Stimulated activated CD4-positive, alpha-beta T cell treated with anti-CD3 and anti-CD28 coated beads, Interleukin-1b, Interleukin-23, amount 100 ng/mL, for 1 hour (primary cell): ENCODE data around the gene ACBD5.
"Not testable (repeated sequence)": the region's sequence is repeated elsewhere in the genome, so short reads cannot be mapped to it uniquely, and the experiment has no call there.

Experiments used
- DNase-seq, 2 donors: peaks; one replicate each; pipeline ENCODE4 v3.0.0-alpha.2; 2020; ENCODE audit warnings: low read depth in 2 of 2

ACBD5 gene

GRCh38 chr10:27241010-27241651, 534 bp upstream of the ACBD5 start:
- no peak for DNase-seq

GRCh38 chr10:27237531-27237930, 3.1 kb downstream of the ACBD5 start:
- not testable (repeated sequence) for DNase-seq

- DNase-seq: not testable (repeated sequence)
These were observed 3.9 kb downstream of the ACBD5 start for GRCh38 chr10:27236589-27237128.

- no peak for DNase-seq
These were observed 4.9 kb downstream of the ACBD5 start for GRCh38 chr10:27235706-27236105.

GRCh38 chr10:27230022-27230421, 10.6 kb downstream of the ACBD5 start:
- DNase-seq: no peak

- DNase-seq: no peak
These were observed 14.8 kb downstream of the ACBD5 start for GRCh38 chr10:27225642-27226257.

GRCh38 chr10:27225011-27225590, 15.5 kb downstream of the ACBD5 start:
- no peak for DNase-seq

GRCh38 chr10:27223964-27224363, 16.6 kb downstream of the ACBD5 start:
- peak in 1 of 2 donors; percentile 12 for DNase-seq

GRCh38 chr10:27207350-27207749, 33.2 kb downstream of the ACBD5 start:
- no peak for DNase-seq

GRCh38 chr10:27203806-27204205, 36.8 kb downstream of the ACBD5 start:
- DNase-seq: no peak

GRCh38 chr10:27197980-27198620, 42.5 kb downstream of the ACBD5 start:
- DNase-seq: no peak

- no peak for DNase-seq
These were observed 48.3 kb downstream of the ACBD5 start for GRCh38 chr10:27192284-27192683.

GRCh38 chr10:27190508-27190907, 50.1 kb downstream of the ACBD5 start:
- no peak for DNase-seq

- DNase-seq: no peak
These were observed 51.7 kb downstream of the ACBD5 start for GRCh38 chr10:27188897-27189296.

- DNase-seq: no peak
These were observed 52.3 kb downstream of the ACBD5 start for GRCh38 chr10:27188259-27188658.

GRCh38 chr10:27169849-27170248, 70.7 kb downstream of the ACBD5 start:
- no peak for DNase-seq

GRCh38 chr10:27158421-27158820, 82.2 kb downstream of the ACBD5 start:
- DNase-seq: no peak

- no peak for DNase-seq
These were observed 83.4 kb downstream of the ACBD5 start for GRCh38 chr10:27157150-27157549.

GRCh38 chr10:27156566-27156965, 84.0 kb downstream of the ACBD5 start:
- not testable (repeated sequence) for DNase-seq

GRCh38 chr10:27155066-27155754, 85.4 kb downstream of the ACBD5 start, which contains the start of gene MASTL:
Gene MASTL (plus strand): TSS chr10:27155352. CDS start chr10:27155427, 75 bp downstream.
- DNase-seq: peak; percentile 86 to 90

- no peak for DNase-seq
These were observed 86.8 kb downstream of the ACBD5 start for GRCh38 chr10:27153845-27154193.

- no peak for DNase-seq
These were observed 87.3 kb downstream of the ACBD5 start for GRCh38 chr10:27153329-27153728.
